ENCODE results near the gene DRICH1.
"Not testable (repeated sequence)": the region's sequence is repeated elsewhere in the genome, so short reads cannot be mapped to it uniquely, and the experiment has no call there.

Gene DRICH1

GRCh38 chr22:23603266-23603665 is 28.9 kb downstream of the DRICH1 start:
- no peak for TF ChIP-seq SPI1 (IDR thresholded peaks at IDR 0.05; ENCODE audit: borderline replicate concordance, low read depth)
- no peak for TF ChIP-seq GABPA (IDR thresholded peaks at IDR 0.05; ENCODE audit: low read depth)
- no peak for TF ChIP-seq REST (IDR thresholded peaks at IDR 0.05; ENCODE audit: insufficient replicate concordance, low read depth)
- no peak for TF ChIP-seq POLR2AphosphoS5 (IDR thresholded peaks at IDR 0.05; ENCODE audit: low read depth)
- TF ChIP-seq CTCF (IDR thresholded peaks at IDR 0.05; ENCODE audit: insufficient read depth, low read length) = no peak
- Histone ChIP-seq H3K4me3 (replicated peaks; ENCODE audit: insufficient read depth, low read length) (no peak overlapping the region), H3K27me3 (ENCODE audit: insufficient read depth, poor library complexity, severe bottlenecking) (no peaks in the 10 kb centered on the region), H3K27ac (replicated peaks) (no peak overlapping the region)
- DNase-seq (ENCODE audit: low read depth in 1 of 2, low spot score in 1 of 2) = no peak

- Histone ChIP-seq H3K27me3 (ENCODE audit: insufficient read depth, poor library complexity, severe bottlenecking) (no peaks in the 10 kb centered on the region), H3K27ac (replicated peaks) (no peak overlapping the region), H3K4me3 (replicated peaks; ENCODE audit: insufficient read depth, low read length) (no peak overlapping the region)
- DNase-seq (ENCODE audit: low read depth in 1 of 2, low spot score in 1 of 2) = no peak
- TF ChIP-seq CTCF (IDR thresholded peaks at IDR 0.05; ENCODE audit: insufficient read depth, low read length) (no peak), REST (IDR thresholded peaks at IDR 0.05; ENCODE audit: insufficient replicate concordance, low read depth) (no peak), POLR2AphosphoS5 (IDR thresholded peaks at IDR 0.05; ENCODE audit: low read depth) (no peak), GABPA (IDR thresholded peaks at IDR 0.05; ENCODE audit: low read depth) (no peak), SPI1 (IDR thresholded peaks at IDR 0.05; ENCODE audit: borderline replicate concordance, low read depth) (no peak)
Measured at GRCh38 chr22:23598805-23599518, 33.2 kb downstream of the DRICH1 start.

- not testable (repeated sequence) for H3K4me3 ChIP-seq (replicated peaks; ENCODE audit: insufficient read depth, low read length); H3K27ac ChIP-seq (replicated peaks); DNase-seq (ENCODE audit: low read depth in 1 of 2, low spot score in 1 of 2); H3K27me3 ChIP-seq (ENCODE audit: insufficient read depth, poor library complexity, severe bottlenecking)
Measured at GRCh38 chr22:23597576-23598268, 34.4 kb downstream of the DRICH1 start.

- not testable (repeated sequence) for H3K4me3 ChIP-seq (replicated peaks; ENCODE audit: insufficient read depth, low read length); H3K27ac ChIP-seq (replicated peaks); DNase-seq (ENCODE audit: low read depth in 1 of 2, low spot score in 1 of 2); H3K27me3 ChIP-seq (ENCODE audit: insufficient read depth, poor library complexity, severe bottlenecking)
- TF ChIP-seq SPI1 (IDR thresholded peaks at IDR 0.05; ENCODE audit: borderline replicate concordance, low read depth) = peak; percentile 37; the same call in 1 of the 2 replicates
Measured at GRCh38 chr22:23595904-23596303, 36.2 kb downstream of the DRICH1 start.
